Motor neuron (in vitro differentiated cells): ENCODE data around the gene LAPTM5. TPM values are rescaled to one million over a fixed set of nuclear protein-coding genes. Genes with fewer than 3 reads are reported as not detected.

ENCODE experiments used
- ATAC-seq, 8 experiments: fragments of 200-7000 bp; cut with Tn5 transposase; replicated peaks in 6 of 8; 2 replicates each; pipeline ENCODE4 v1.8.0; 2021; ENCODE audit warnings: mild to moderate bottlenecking in 8 of 8, moderate library complexity in 8 of 8
- H3K27ac ChIP-seq, 2 donors: fragments of 250-450 bp; sonication (Bioruptor Pico); 2 replicates each; pipeline ENCODE4 v1.9.0; 2021; ENCODE audit warnings: antibody characterized with exemption in 2 of 2, mild to moderate bottlenecking in 2 of 2, moderate library complexity in 1 of 2
- H3K4me1 ChIP-seq, 2 donors: fragments of 250-450 bp; sonication (Bioruptor Pico); replicated peaks in 1 of 2; 2 replicates each; pipeline ENCODE4 v1.6.1; 2021; ENCODE audit warnings: antibody characterized with exemption in 2 of 2, mild to moderate bottlenecking in 2 of 2, moderate library complexity in 1 of 2
- H3K4me3 ChIP-seq, 5 donors: fragments of 250-450 bp; sonication (Bioruptor Pico); 2 replicates each; pipeline ENCODE4 v1.9.0; 2021; ENCODE audit warnings: antibody characterized with exemption in 5 of 5, mild to moderate bottlenecking in 5 of 5, moderate library complexity in 4 of 5
- WGBS, 10 experiments: fragments of 450-650 bp; shearing (Covaris generic); methylation state at CpG; one replicate each; pipeline ENCODE4 v1.0.0; 2022; 5-methylcytosine and 5-hydroxymethylcytosine counted together
- in situ Hi-C, 9 experiments: fragments of 400-800 bp; cut with MboI; loops; one replicate each; pipeline ENCODE4 v1.15.0; 2021; ENCODE audit warnings: low sequenced_read_pairs in 9 of 9, low pct_unique_long_range_greater_than_20kb in 2 of 9; ENCODE audit not compliant: unreplicated experiment in 9 of 9
- total RNA-seq, 8 experiments: library from RNA; unstranded; fragments of 300-600 nt; gene quantifications; 2 replicates each; pipeline versions ENCODE4 v1.2.3 to v1.2.4, GENCODE V29; 2022

Gene LAPTM5
- total RNA-seq, 8 experiments from 2014 or later = 0.31 to 2.3 (median 0.49) TPM; not detected in 1

- in situ Hi-C loops = loop anchor here in 6 of 9 experiments (25.0 kb wide), 2 partner anchors 1468 to 1818 kb away; partner anchors contain the start of genes MECR (in 5 of the 6) and PTPRU (in 5 of the 6)
- Histone ChIP-seq H3K4me1 (peaks cover 3 to 12% of the 10 kb centered on the region in 2 donors), H3K4me3 (no peak overlapping the region), H3K27ac (no peak overlapping the region)
- no peak for ATAC-seq
- 46 to 80% (median 69%) methylated on average over 1 to 4 of the region's 4 CpGs; no CpG with 5 or more reads in 1 of the 10 experiments for WGBS, 10 experiments
These were observed 51.9 kb downstream of the LAPTM5 start for GRCh38 chr1:30705698-30706097.

GRCh38 chr1:30704765-30705509 lies 52.6 kb downstream of the LAPTM5 start:
- H3K4me1 ChIP-seq = peaks cover 3 to 19% of the 10 kb centered on the region in 2 donors
- H3K4me3 ChIP-seq = no peak overlapping the region
- ATAC-seq = no peak
- H3K27ac ChIP-seq = no peak overlapping the region
- in situ Hi-C loops = loop anchor here in 6 of 9 experiments (25.0 kb wide), 2 partner anchors 1468 to 1818 kb away; partner anchors contain the start of genes MECR (in 5 of the 6) and PTPRU (in 5 of the 6)
- WGBS, 10 experiments = 0 to 100% (median 82%) methylated on average over 1 to 11 of the region's 14 CpGs; no CpG with 5 or more reads in 5 of the 10 experiments

GRCh38 chr1:30704271-30704670 lies 53.3 kb downstream of the LAPTM5 start:
- ATAC-seq = peak in 6 of 8 experiments; percentile 8 to 83 (median 35)
- in situ Hi-C loops = loop anchor here in 6 of 9 experiments (25.0 kb wide), 2 partner anchors 1467 to 1817 kb away; partner anchors contain the start of genes MECR (in 5 of the 6) and PTPRU (in 5 of the 6)
- Histone ChIP-seq H3K4me3 (no peak overlapping the region), H3K27ac (no peak overlapping the region), H3K4me1 (peaks cover 3 to 20% of the 10 kb centered on the region in 2 donors)
- 20 to 60% methylated on average over 1 to 2 of the region's 4 CpGs; no CpG with 5 or more reads in 8 of the 10 experiments for WGBS, 10 experiments

GRCh38 chr1:30702823-30703222 lies 54.8 kb downstream of the LAPTM5 start:
- H3K27ac ChIP-seq = no peak overlapping the region
- in situ Hi-C loops = loop anchor here in 6 of 9 experiments (25.0 kb wide), 2 partner anchors 1466 to 1816 kb away; partner anchors contain the start of genes MECR (in 5 of the 6) and PTPRU (in 5 of the 6)
- no peak for ATAC-seq
- no peak overlapping the region for H3K4me3 ChIP-seq
- peaks cover 2 to 25% of the 10 kb centered on the region in 2 donors for H3K4me1 ChIP-seq

GRCh38 chr1:30701258-30701633 lies 56.3 kb downstream of the LAPTM5 start:
- in situ Hi-C loops = loop anchor here in 6 of 9 experiments (25.0 kb wide), 2 partner anchors 1464 to 1814 kb away; partner anchors contain the start of genes MECR (in 5 of the 6) and PTPRU (in 5 of the 6)
- peak in 6 of 8 experiments; percentile 9 to 52 (median 38) for ATAC-seq

GRCh38 chr1:30700528-30701257 lies 56.9 kb downstream of the LAPTM5 start:
- Histone ChIP-seq H3K27ac (peak overlapping the region in 1 of 2 donors; percentile 60), H3K4me1 (peaks cover 0 to 23% of the 10 kb centered on the region in 2 donors), H3K4me3 (no peak overlapping the region)
- WGBS, 10 experiments = 38 to 100% (median 83%) methylated on average over 1 to 7 of the region's 7 CpGs; no CpG with 5 or more reads in 2 of the 10 experiments
- in situ Hi-C loops = loop anchor here in 6 of 9 experiments (25.0 kb wide), 2 partner anchors 1463 to 1813 kb away; partner anchors contain the start of genes MECR (in 5 of the 6) and PTPRU (in 5 of the 6)
- ATAC-seq = peak; percentile 36 to 94 (median 84)

More at GRCh38 chr1:30701258-30701633, 56.3 kb downstream of the LAPTM5 start:
- H3K4me3 ChIP-seq = no peak overlapping the region
- peaks cover 0 to 23% of the 10 kb centered on the region in 2 donors for H3K4me1 ChIP-seq
- H3K27ac ChIP-seq = peak overlapping the region in 1 of 2 donors; percentile 60
- WGBS, 10 experiments = 20 to 85% (median 70%) methylated on average over 1 to 2 of the region's 2 CpGs; no CpG with 5 or more reads in 4 of the 10 experiments

- WGBS, 10 experiments = 20 to 91% (median 57%) methylated on average over 1 of the region's 1 CpG; no CpG with 5 or more reads in 2 of the 10 experiments
- Histone ChIP-seq H3K4me3 (no peak overlapping the region), H3K4me1 (peaks cover 0 to 23% of the 10 kb centered on the region in 2 donors), H3K27ac (no peak overlapping the region)
- in situ Hi-C loops = loop anchor here in 7 of 9 experiments (25.0 kb wide), 4 partner anchors 587 to 1812 kb away; partner anchors contain the start of genes MECR (in 6 of the 7) and PTPRU (in 6 of the 7)
- ATAC-seq = no peak
These were observed 57.8 kb downstream of the LAPTM5 start for GRCh38 chr1:30699762-30700161.

- ATAC-seq = peak in 4 of 8 experiments; percentile 4 to 54 (median 40)
- no peak overlapping the region for H3K27ac ChIP-seq
- H3K4me3 ChIP-seq = no peak overlapping the region
- in situ Hi-C loops = loop anchor here in 2 of 9 experiments (25.0 kb wide), 3 partner anchors 586 to 1461 kb away; partner anchors contain the start of genes MECR (in 1 of the 2) and PTPRU (in 1 of the 2)
- peaks cover 0 to 23% of the 10 kb centered on the region in 2 donors for H3K4me1 ChIP-seq
- WGBS, 10 experiments = 0 to 85% (median 75%) methylated on average over 2 to 9 of the region's 17 CpGs; no CpG with 5 or more reads in 6 of the 10 experiments
These were observed 59.1 kb downstream of the LAPTM5 start for GRCh38 chr1:30698401-30698981.

- peak in 2 of 8 experiments; percentile 48 to 60 for ATAC-seq
These were observed 59.8 kb downstream of the LAPTM5 start for GRCh38 chr1:30697571-30698376.

GRCh38 chr1:30696831-30697230 lies 60.7 kb downstream of the LAPTM5 start:
- ATAC-seq = no peak
- H3K4me1 ChIP-seq = peaks cover 0 to 23% of the 10 kb centered on the region in 2 donors
- in situ Hi-C loops = loop anchor here in 2 of 9 experiments (25.0 kb wide), 3 partner anchors 585 to 1460 kb away; partner anchors contain the start of genes MECR (in 1 of the 2) and PTPRU (in 1 of the 2)
- H3K4me3 ChIP-seq = no peak overlapping the region
- 40 to 100% (median 87%) methylated on average over 1 to 6 of the region's 6 CpGs; no CpG with 5 or more reads in 5 of the 10 experiments for WGBS, 10 experiments
- H3K27ac ChIP-seq = no peak overlapping the region

More at GRCh38 chr1:30697571-30698376, 59.8 kb downstream of the LAPTM5 start:
- Histone ChIP-seq H3K4me1 (peaks cover 0 to 23% of the 10 kb centered on the region in 2 donors), H3K4me3 (no peak overlapping the region), H3K27ac (no peak overlapping the region)
- WGBS, 10 experiments = 0 to 73% (median 62%) methylated on average over 1 to 6 of the region's 9 CpGs; no CpG with 5 or more reads in 3 of the 10 experiments
- in situ Hi-C loops = loop anchor here in 2 of 9 experiments (25.0 kb wide), 3 partner anchors 585 to 1460 kb away; partner anchors contain the start of genes MECR (in 1 of the 2) and PTPRU (in 1 of the 2)

- in situ Hi-C loops = loop anchor here in 2 of 9 experiments (25.0 kb wide), 3 partner anchors 583 to 1458 kb away; partner anchors contain the start of genes MECR (in 1 of the 2) and PTPRU (in 1 of the 2)
- peaks cover 0 to 14% of the 10 kb centered on the region in 2 donors for H3K4me1 ChIP-seq
- no peak for ATAC-seq
- 19 to 94% (median 78%) methylated on average over 1 to 4 of the region's 6 CpGs; no CpG with 5 or more reads in 5 of the 10 experiments for WGBS, 10 experiments
- no peak overlapping the region for H3K27ac ChIP-seq
- no peak overlapping the region for H3K4me3 ChIP-seq
These were observed 62.1 kb downstream of the LAPTM5 start for GRCh38 chr1:30695439-30695841.
